OCI-LY7 (cell line): ENCODE results near the gene SPAG16. TPM values are rescaled to one million over a fixed set of nuclear protein-coding genes. Genes with fewer than 3 reads are reported as not detected.

Experiments used
- BruUV-seq: library from RNA; stranded (reverse); fragments of 400-500 nt; replicated peaks from 2 replicates; lab custom pipeline; 2021; lab: Mats Ljungman, UMichigan
- CTCF ChIA-PET: fragments of 300-600 bp; sonication (Branson Sonifier 250); formaldehyde crosslinking; loops from one replicate; lab custom pipeline; 2022; ENCODE audit warnings: antibody characterized with exemption; ENCODE audit not compliant: unreplicated experiment; lab: Charles Lee
- POLR2A ChIA-PET: fragments of 300-600 bp; sonication (Branson Sonifier 250); formaldehyde crosslinking; loops from one replicate; lab custom pipeline; 2022; ENCODE audit warnings: antibody characterized with exemption; lab: Charles Lee
- DNase-seq: peaks from one replicate; pipeline ENCODE4 v3.0.0-alpha.2; 2015; ENCODE audit warnings: low spot score
- H2AFZ ChIP-seq: fragments of 200-600 bp; sonication (generic), shearing (Covaris generic); 2 replicates; pipeline ENCODE4 v1.6.1; 2014; ENCODE audit warnings: mild to moderate bottlenecking, antibody characterized with exemption, low read length, moderate library complexity
- H3K27ac ChIP-seq: fragments of 200-600 bp; sonication (generic); 2 replicates; pipeline ENCODE4 v1.5.1; 2014; ENCODE audit warnings: mixed run types, low read depth, mild to moderate bottlenecking, moderate library complexity, low read length, inconsistent platforms; ENCODE audit not compliant: poor library complexity, severe bottlenecking
- H3K36me3 ChIP-seq: fragments of 200-600 bp; sonication (generic); 2 replicates; pipeline ENCODE4 v1.6.1; 2014; ENCODE audit warnings: mild to moderate bottlenecking, antibody characterized with exemption, low read length, moderate library complexity, mixed read lengths; ENCODE audit not compliant: insufficient read depth
- H3K4me1 ChIP-seq: fragments of 200-600 bp; sonication (generic); 2 replicates; pipeline ENCODE4 v1.5.1; 2014; ENCODE audit warnings: mild to moderate bottlenecking, low read length; ENCODE audit not compliant: insufficient read depth, poor library complexity, severe bottlenecking
- H3K4me2 ChIP-seq: fragments of 200-600 bp; sonication (generic); 2 replicates; pipeline ENCODE4 v1.6.1; 2014; ENCODE audit warnings: mild to moderate bottlenecking, low read length
- H3K4me3 ChIP-seq: fragments of 200-600 bp; sonication (generic); 2 replicates; pipeline ENCODE4 v1.5.1; 2014; ENCODE audit warnings: mild to moderate bottlenecking, low read depth, low read length; ENCODE audit not compliant: poor library complexity, severe bottlenecking
- H3K79me2 ChIP-seq: fragments of 200-600 bp; sonication (generic); 2 replicates; pipeline ENCODE4 v1.6.1; 2016; ENCODE audit warnings: low read depth, mild to moderate bottlenecking, low read length, moderate library complexity, mixed read lengths; ENCODE audit not compliant: insufficient read depth
- H3K9me2 ChIP-seq: fragments of 200-600 bp; sonication (generic); 2 replicates; pipeline ENCODE4 v1.6.1; 2016; ENCODE audit warnings: mild to moderate bottlenecking, low read length, mixed read lengths; ENCODE audit not compliant: insufficient read depth
- H3K9me3 ChIP-seq: fragments of 200-600 bp; sonication (generic); 2 replicates; pipeline ENCODE4 v1.6.1; 2014; ENCODE audit warnings: mild to moderate bottlenecking, mixed run types, low read length, mixed read lengths
- H4K20me1 ChIP-seq: fragments of 200-600 bp; sonication (generic); 2 replicates; pipeline ENCODE4 v1.6.1; 2014; ENCODE audit warnings: mild to moderate bottlenecking, antibody characterized with exemption, low read length, moderate library complexity, mixed read lengths; ENCODE audit not compliant: insufficient read depth
- CTCF ChIP-seq: fragments of 200-600 bp; sonication (generic); conservative IDR thresholded peaks from 2 replicates; pipeline ENCODE4 v1.5.1; 2014; ENCODE audit warnings: mild to moderate bottlenecking, antibody characterized with exemption, low read length, moderate library complexity, mixed read lengths
- EZH2phosphoT487 ChIP-seq: fragments of 200-600 bp; sonication (generic); IDR thresholded peaks from 2 replicates; pipeline ENCODE4 v1.6.1; 2018; ENCODE audit warnings: low read depth, borderline replicate concordance, mild to moderate bottlenecking, mixed run types, antibody characterized with exemption, low read length, moderate library complexity, mixed read lengths
- intact Hi-C: fragments of 100-400 bp; cut with micrococcal nuclease; formaldehyde crosslinking; loops from one replicate; pipeline ENCODE4 v1.10.0; 2022; ENCODE audit not compliant: unreplicated experiment
- total RNA-seq, 2 experiments: library from RNA; depleted of rRNA in 1 of 2; stranded (reverse); fragments of >200 nt in 1 of 2; shearing (Covaris generic) in 1 of 2; gene quantifications; 2 replicates each; pipeline ENCODE4 v1.2.3, GENCODE V29; 2014 to 2022

SPAG16 gene
- total RNA-seq, 2 experiments from 2014 or later, result 22.1 to 24.2 TPM

- DNase-seq, result no peak
- Histone ChIP-seq H4K20me1 (no peaks in the 10 kb centered on the region), H3K4me3 (no peak overlapping the region), H3K4me2 (no peak overlapping the region), H3K79me2 (no peaks in the 10 kb centered on the region), H3K4me1 (no peaks in the 10 kb centered on the region), H3K36me3 (no peaks in the 10 kb centered on the region), H2AFZ (no peak overlapping the region), H3K9me3 (no peaks in the 10 kb centered on the region), H3K9me2 (no peaks in the 10 kb centered on the region), H3K27ac (no peak overlapping the region)
- intact Hi-C loops, result no loop called here
- POLR2A ChIA-PET, result interaction anchor here (1.0 kb wide), 1 partner anchor 62 kb away, joined by 4 read pairs; no protein-coding TSS in a partner anchor
- TF ChIP-seq CTCF, result no peak
- TF ChIP-seq EZH2phosphoT487, result no peak
- CTCF ChIA-PET, result no interaction called here
- no TSS peak for BruUV-seq
Measured at GRCh38 chr2:213559053-213559452, 274.8 kb downstream of the SPAG16 start.

- no peaks in the 10 kb centered on the region for H3K79me2 ChIP-seq
- H3K4me1 ChIP-seq, result no peaks in the 10 kb centered on the region
- H3K4me3 ChIP-seq, result no peak overlapping the region
- DNase-seq, result no peak
- no peaks in the 10 kb centered on the region for H3K36me3 ChIP-seq
- no peak for TF ChIP-seq EZH2phosphoT487
- no peak for TF ChIP-seq CTCF
- no TSS peak for BruUV-seq
- H3K27ac ChIP-seq, result no peak overlapping the region
- no peak overlapping the region for H3K4me2 ChIP-seq
- intact Hi-C loops, result no loop called here
- no peaks in the 10 kb centered on the region for H3K9me2 ChIP-seq
- H4K20me1 ChIP-seq, result no peaks in the 10 kb centered on the region
- ChIA-PET CTCF (no interaction called here), POLR2A (no interaction called here)
- no peak overlapping the region for H2AFZ ChIP-seq
- H3K9me3 ChIP-seq, result no peaks in the 10 kb centered on the region
Measured at GRCh38 chr2:213561759-213562158, 277.5 kb downstream of the SPAG16 start.

GRCh38 chr2:213562539-213563180 is 278.4 kb downstream of the SPAG16 start:
- Histone ChIP-seq H3K4me1 (no peaks in the 10 kb centered on the region), H3K36me3 (no peaks in the 10 kb centered on the region), H3K9me2 (no peaks in the 10 kb centered on the region), H2AFZ (no peak overlapping the region), H3K9me3 (no peaks in the 10 kb centered on the region), H3K79me2 (no peaks in the 10 kb centered on the region), H3K4me2 (no peak overlapping the region), H3K27ac (no peak overlapping the region), H4K20me1 (no peaks in the 10 kb centered on the region), H3K4me3 (no peak overlapping the region)
- ChIA-PET CTCF (no interaction called here), POLR2A (no interaction called here)
- DNase-seq, result no peak
- TF ChIP-seq EZH2phosphoT487 (no peak), CTCF (no peak)
- BruUV-seq, result no TSS peak
- intact Hi-C loops, result no loop called here
